Measurements from ENCODE around the gene EDAR. TPM values are rescaled to one million over a fixed set of nuclear protein-coding genes. Genes with fewer than 3 reads are reported as not detected.

The EDAR gene
- total and polyA plus RNA-seq, 10 of the 15 experiments (the other 5 are each of a cell fraction or from before 2014, with no cell fraction given): 0.04 TPM; not detected in 9

- TF ChIP-seq PRDM15 (CRISPR knock-in tag; IDR thresholded peaks at IDR 0.05): no peak
Observed at GRCh38 chr2:109001201-109001600, 12.2 kb upstream of the EDAR start (continued).

GRCh38 chr2:109000738-109001137, 11.7 kb upstream of the EDAR start:
- no peaks in the 10 kb centered on the region for H3K4me1 ChIP-seq (ENCODE audit: control insufficient read depth, insufficient read depth, low read length)
- ChIA-PET SMC1A (ENCODE audit: uncharacterized antibody, unreplicated experiment) (interaction anchor here (0.5 kb wide), 1 partner anchor 11 kb away, joined by 3 read pairs; no protein-coding TSS in a partner anchor), CTCF (no interaction called here), RAD21 (ENCODE audit: unreplicated experiment) (no interaction called here), POLR2A (no interaction called here)
- no TSS peak for BruUV-seq (replicated peaks)
- no peak overlapping the region for H3K27ac ChIP-seq (ENCODE audit: control insufficient read depth, insufficient read depth)
- H3K9ac ChIP-seq (ENCODE audit: control insufficient read depth, insufficient read depth, low read length): no peak overlapping the region
- no peak overlapping the region for H3K4me3 ChIP-seq
- no peaks in the 10 kb centered on the region for H3K79me2 ChIP-seq (ENCODE audit: control insufficient read depth, insufficient read depth, low read length)
- in situ Hi-C loops (cut with MboI) (no loop called here), intact Hi-C loops (cut with micrococcal nuclease; ENCODE audit: unreplicated experiment) (no loop called here)
- H4K20me1 ChIP-seq (ENCODE audit: control insufficient read depth, insufficient read depth): no peaks in the 10 kb centered on the region; the same call in 1 of the 2 replicates
- H2AFZ ChIP-seq (ENCODE audit: control insufficient read depth, low read depth, low read length): no peak overlapping the region
- FAIRE-seq (no peak), ATAC-seq (no peak), DNase-seq (ENCODE audit: low read depth, low spot score) (no peak)
- no peaks in the 10 kb centered on the region for H3K9me3 ChIP-seq (replicated peaks; ENCODE audit: control insufficient read depth, insufficient read depth, low read length)
- H3K36me3 ChIP-seq (ENCODE audit: control insufficient read depth in 2 of 2, insufficient read depth in 2 of 2, low read length in 1 of 2): no peaks in the 10 kb centered on the region
- TF ChIP-seq BHLHE40 (IDR thresholded peaks at IDR 0.05; ENCODE audit: borderline replicate concordance in 1 of 2, low read depth in 2 of 2, low read length in 1 of 2): peak in 1 of 2 experiments; percentile 16; a peak in 1 of 4 replicates
- no peak for TF ChIP-seq ZBTB4 (CRISPR knock-in tag; IDR thresholded peaks at IDR 0.05)
- TF ChIP-seq SREBF1 (IDR thresholded peaks at IDR 0.05; ENCODE audit: low read length): no peak
- TF ChIP-seq ATF3 (IDR thresholded peaks at IDR 0.05; ENCODE audit: borderline replicate concordance, extremely low read depth, low read depth, low read length): no peak
- 9% methylated on average over 4 of the region's 4 CpGs for WGBS (ENCODE audit: insufficient coverage, insufficient replicate concordance, low lambda C conversion rate, missing lambda C conversion rate)
- peaks cover 0 to 4% of the 10 kb centered on the region in 2 experiments; a peak in 2 of 4 replicates for H3K27me3 ChIP-seq (replicated peaks in 1 of 2; ENCODE audit: control insufficient read depth in 2 of 2, insufficient read depth in 2 of 2, low read length in 1 of 2)
- H3K4me2 ChIP-seq (ENCODE audit: control insufficient read depth, insufficient read depth): no peak overlapping the region
